GM21529 (cell line): ENCODE results near the gene COPE.
"Not testable (repeated sequence)": the region's sequence is repeated elsewhere in the genome, so short reads cannot be mapped to it uniquely, and the experiment has no call there.

Experiments
- ATAC-seq: cut with Tn5 transposase; IDR thresholded peaks from one replicate; pipeline ENCODE4 v1.9.1; 2021; ENCODE audit not compliant: unreplicated experiment

COPE gene

GRCh38 chr19:18908917-18909619, 10.1 kb downstream of the COPE start:
- no peak for ATAC-seq

DNA sequence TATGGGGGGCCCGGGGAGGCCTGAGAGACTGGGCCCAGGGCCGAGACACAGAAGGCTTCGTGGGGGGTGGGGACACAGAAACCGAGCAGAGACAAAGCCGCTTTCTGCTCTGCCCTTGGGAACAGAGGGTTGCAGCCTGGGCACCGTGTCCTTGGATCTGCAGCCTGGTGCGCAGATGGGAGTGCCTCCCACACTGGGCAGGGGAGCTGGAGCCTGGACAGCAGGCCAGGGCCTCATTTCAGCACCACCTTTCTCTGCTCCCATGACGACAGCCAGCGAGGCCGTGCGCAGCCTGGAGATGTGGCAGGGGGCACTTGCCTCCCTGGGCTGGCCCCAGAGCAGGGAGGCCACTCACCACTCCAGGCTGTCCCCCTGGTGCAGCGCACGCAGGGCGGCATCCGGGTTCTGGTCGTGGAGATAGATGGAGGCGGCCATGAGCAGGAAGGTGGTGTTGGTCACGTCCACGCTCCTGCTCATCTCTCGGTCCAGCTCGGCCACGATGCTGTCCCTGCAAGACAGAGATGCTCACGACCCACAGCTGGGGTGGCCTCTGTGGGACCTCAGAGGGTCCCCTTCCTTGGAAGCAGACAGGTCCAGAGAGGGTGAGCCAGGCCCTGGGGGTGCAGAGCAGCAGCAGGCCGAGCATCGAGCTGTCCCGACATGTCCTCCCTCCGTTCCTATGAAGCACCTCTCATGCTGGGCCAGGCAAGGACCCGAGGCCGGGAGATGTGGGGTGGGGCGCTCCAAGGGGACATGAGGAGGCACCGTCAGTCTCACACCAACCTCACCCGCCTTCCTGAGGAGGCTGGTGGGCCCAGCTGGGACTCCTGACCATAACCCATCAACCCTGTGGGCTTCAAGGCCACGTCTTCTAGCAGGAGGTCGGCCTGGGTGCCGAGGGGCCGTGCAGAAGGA, 12.3 kb downstream of the COPE start:
- ATAC-seq, result no peak

- ATAC-seq, result no peak
Measured at GRCh38 chr19:18905513-18906236, 13.5 kb downstream of the COPE start.

DNA sequence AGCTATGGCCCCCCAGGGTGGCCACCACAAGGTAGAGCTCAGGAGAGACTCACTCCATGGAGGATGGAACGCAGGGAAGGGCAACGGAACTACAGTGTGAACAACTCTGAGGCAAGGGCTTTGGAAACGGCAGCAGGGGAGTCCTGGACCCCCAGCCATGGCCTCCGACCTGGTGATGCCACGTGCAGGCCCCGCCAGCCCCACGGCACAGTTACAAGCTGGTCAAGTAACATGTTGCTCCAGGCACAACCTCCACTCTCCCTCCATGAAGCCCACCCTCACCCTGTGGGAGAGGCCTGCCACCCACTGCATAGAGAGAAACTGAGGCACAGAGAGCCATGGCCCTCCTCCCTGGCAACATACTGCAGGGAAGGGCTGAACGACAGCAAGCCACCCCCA, 14.1 kb downstream of the COPE start:
- no peak for ATAC-seq

DNA sequence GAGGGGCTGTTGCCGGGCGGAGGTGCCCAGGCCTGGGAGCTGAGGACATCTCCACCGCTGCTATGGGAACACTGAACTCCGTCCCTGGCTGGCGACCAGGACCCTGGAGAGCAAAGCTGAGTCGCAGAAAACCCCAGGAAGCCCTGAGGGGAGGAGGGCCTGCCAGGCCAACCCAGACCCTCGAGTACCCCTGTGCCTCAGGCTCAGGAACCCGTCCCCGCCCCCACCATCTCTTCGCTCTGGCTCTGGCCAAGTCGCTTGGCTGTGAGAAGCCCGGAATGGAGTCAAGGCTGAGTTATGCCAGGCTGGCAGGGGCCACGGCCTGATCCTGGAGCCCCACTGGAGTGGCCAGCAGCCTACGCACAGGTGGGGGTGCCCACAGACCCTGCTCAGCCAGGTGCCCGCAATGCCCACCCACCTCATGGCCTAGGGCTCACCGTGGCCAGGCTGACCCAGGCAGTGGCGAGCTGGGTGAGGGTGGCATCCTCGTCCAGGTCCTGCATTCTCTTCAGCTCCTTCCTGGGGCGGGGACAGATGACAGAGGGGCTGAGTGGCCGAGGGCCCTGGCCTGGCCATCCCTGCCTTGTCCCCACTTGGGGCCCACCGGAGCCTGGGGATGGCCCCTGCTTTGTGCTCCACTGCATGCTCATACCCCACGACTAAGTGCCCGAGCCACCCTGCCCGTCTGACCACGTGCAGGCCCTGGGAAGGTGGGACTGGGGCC, 14.7 kb downstream of the COPE start:
- no peak for ATAC-seq

- no peak for ATAC-seq
Measured at GRCh38 chr19:18903156-18904037, 15.8 kb downstream of the COPE start.

DNA sequence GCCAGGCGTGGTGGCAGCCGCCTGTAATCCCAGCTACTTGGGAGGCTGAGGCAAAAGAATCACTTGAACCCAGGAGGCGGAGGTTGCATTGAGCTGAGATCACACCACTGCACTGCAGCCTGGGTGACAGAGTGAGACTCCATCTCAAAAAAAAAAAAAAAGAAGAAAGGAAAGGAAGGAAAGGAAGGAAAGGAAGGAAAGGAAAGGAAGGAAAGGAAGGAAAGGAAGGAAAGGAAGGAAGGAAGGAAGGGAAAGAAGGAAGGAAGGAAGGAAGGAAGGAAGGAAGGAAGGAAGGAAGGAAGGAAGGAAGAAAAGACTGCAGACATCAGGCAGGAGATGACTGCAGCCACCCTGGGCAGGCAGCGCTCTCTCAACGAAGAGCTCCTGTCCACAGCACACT, 16.7 kb downstream of the COPE start:
- ATAC-seq, result not testable (repeated sequence)

- no peak for ATAC-seq
Measured at GRCh38 chr19:18901491-18901890, 17.7 kb downstream of the COPE start.

DNA sequence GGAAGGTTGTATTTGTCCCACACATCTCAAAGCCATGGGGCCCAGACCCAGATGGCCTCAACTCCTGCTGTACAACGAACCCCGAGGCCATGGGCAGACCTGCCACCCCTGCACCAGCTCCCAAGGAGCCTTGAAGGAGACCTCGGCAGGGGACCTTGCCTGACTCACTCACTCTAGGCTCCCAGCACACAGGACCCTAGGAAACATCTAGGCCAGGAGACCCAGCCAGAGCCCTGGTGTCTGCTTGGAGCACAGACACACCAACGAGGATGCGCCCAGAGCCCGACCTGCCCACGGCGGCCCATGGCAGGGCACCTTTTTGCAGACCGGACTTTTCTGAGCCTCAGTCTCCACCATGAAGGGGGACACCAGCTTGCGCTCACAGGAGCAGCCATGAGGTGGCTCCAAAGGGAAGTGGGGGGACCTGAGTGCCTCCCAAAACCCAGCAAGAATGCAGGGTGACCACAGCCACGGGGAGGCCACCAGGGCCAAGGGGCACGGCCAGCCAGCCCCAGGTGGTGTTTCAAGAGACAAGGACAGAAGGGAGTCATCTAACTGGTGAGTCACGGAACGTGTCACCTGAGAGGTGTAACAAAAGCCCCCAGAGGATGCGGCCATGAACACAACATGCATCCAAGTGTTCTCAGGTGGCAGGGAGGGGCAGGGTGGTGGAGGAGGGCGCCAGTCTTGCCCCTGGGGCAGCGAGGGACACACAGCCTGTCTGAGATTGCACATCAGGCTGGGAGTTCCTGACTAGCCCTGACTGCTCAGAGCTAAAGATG, 18.3 kb downstream of the COPE start:
- no peak for ATAC-seq

- ATAC-seq, result no peak
Measured at GRCh38 chr19:18899624-18900560, 19.3 kb downstream of the COPE start.

DNA sequence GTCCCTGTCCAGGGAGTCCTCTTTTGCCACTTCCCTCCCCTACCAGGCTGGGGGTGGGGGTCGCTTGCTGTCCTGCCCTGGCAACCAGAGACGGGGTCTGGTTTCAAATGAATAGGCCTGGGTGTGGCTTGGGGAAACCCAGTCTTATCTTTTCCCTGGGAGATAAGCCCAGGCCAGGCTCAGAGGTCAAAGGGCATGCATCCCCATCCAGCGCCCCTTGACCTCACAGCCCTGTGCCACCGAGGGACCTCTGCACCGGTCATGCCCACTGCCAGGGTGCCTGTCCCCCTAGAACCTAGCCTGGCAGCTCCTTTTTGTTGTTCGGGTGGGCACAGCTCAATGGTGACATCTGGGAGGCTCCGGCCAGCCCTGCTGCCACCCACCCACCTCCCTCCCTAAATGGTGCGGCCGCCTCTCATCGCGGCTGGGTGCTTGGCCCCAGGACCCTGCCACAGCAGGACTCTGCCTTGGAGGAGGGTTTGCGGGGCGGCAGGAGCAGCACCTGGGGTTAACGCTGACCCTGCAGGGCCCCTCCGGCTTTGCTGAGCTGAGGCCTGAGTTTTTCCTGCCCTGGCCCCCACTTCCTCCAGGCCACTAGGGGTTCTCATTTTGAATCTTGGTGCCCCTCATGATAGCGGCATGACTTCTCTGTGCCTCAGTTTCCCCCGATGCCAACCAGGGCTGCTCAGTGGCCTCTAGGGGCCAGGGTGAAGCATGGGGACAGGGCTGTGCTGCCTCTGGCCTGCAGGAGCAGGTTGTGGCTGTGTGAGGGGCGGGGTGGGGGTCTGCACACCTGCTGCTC, 20.4 kb downstream of the COPE start:
- no peak for ATAC-seq

GRCh38 chr19:18898081-18898606, 21.0 kb downstream of the COPE start:
- ATAC-seq, result no peak

GRCh38 chr19:18897094-18898029, 21.8 kb downstream of the COPE start:
- no peak for ATAC-seq

DNA sequence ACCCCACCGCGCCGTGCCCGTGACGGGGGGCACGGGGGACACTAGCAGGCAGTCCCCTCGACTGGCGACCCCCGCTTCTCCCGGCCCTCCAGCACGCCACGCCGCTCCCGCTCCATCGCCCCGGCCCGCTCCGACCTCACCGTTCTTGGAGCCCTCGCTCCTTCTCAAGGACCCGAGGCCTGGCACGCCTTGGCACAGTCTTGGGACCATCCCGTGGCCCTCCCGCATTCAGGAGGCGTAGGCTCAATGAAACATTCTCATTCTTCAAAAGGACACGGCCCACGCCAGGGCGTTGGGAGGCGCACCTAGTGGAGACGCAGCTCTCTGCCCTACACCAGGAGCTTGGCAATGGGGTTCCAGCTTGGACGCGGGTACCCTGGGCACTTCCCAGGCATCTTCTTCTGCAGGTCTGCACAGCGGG, 22.8 kb downstream of the COPE start:
- ATAC-seq, result no peak

DNA sequence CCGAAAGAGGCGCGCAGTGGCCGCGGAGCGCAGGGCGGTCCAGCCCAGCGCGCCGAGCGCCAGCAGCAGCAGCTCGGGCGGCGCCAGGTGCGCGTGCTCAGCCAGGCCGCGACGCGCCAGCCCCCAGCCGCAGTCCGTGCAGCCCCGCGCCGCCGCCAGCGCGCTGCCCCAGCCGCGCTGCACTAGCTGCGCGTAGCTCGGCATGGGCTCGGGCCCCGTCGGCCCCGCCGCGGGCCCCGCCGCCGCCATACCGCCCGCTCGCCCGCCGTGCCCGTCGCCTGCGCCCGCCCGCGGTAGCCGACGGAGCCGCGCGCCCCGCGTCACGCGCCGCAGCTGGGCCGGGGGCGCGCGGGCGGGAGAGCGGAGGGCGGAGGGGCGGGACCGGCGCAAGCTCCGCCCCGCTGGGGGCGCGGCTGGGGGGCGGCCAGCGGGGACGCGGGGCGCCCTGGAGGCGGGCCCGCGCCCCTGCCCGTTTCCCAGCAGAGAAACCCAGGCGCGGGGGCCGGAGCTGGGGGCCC, 23.3 kb downstream of the COPE start, which contains the start of gene CERS1:
TSS of gene CERS1 (minus strand) at position 335 of the 518 bp plus-strand sequence. CDS start at position 249, 86 bp downstream.
- no peak for ATAC-seq
